GM12878 (cell line): Measurements from ENCODE around the gene ZNF496. TPM values are rescaled to one million over a fixed set of nuclear protein-coding genes. Genes with fewer than 3 reads are reported as not detected.

Experiments used
- ATAC-seq: fragments of 200-7000 bp; cut with Tn5 transposase; 3 replicates; pipeline ENCODE4 v1.9.1; 2020; ENCODE audit warnings: mild to moderate bottlenecking, moderate library complexity
- BruUV-seq: library from RNA; stranded (reverse); fragments of 400-500 nt; replicated peaks from 2 replicates; lab custom pipeline; 2021; lab: Mats Ljungman, UMichigan
- CTCF ChIA-PET: fragments of 300-600 bp; sonication (Branson Sonifier 250); formaldehyde crosslinking; extraction: SDS; loops from one replicate; lab custom pipeline; 2021; ENCODE audit warnings: inconsistent platforms; lab: Yijun Ruan, JAX
- POLR2A ChIA-PET: fragments of 350-600 bp; formaldehyde crosslinking; extraction: SDS; loops from one replicate; lab custom pipeline; 2021; ENCODE audit warnings: inconsistent platforms; lab: Charles Lee
- RAD21 ChIA-PET: fragments of 300-600 bp; sonication (Branson Sonifier 250); formaldehyde crosslinking; loops from one replicate; lab custom pipeline; 2023; ENCODE audit warnings: antibody characterized with exemption; ENCODE audit not compliant: unreplicated experiment; lab: Charles Lee
- SMC1A ChIA-PET: fragments of 300-600 bp; sonication (Branson Sonifier 250); formaldehyde crosslinking; loops from one replicate; lab custom pipeline; 2023; ENCODE audit not compliant: unreplicated experiment, uncharacterized antibody; lab: Charles Lee
- DNase-seq: peaks from one replicate; pipeline ENCODE4 v3.0.0-alpha.2; 2011; ENCODE audit warnings: low read depth, low spot score
- FAIRE-seq: peaks from 3 replicates; lab custom pipeline; 2011; peaks lifted over from hg19 to GRCh38; lab: Jason Lieb, UNC
- H2AFZ ChIP-seq: 2 replicates; pipeline ENCODE4 v1.6.0; 2011; ENCODE audit warnings: low read depth, low read length, control low read depth; ENCODE audit not compliant: control insufficient read depth
- H3K27ac ChIP-seq: 2 replicates; pipeline ENCODE4 v1.5.1; 2011; ENCODE audit warnings: control low read depth; ENCODE audit not compliant: control insufficient read depth, insufficient read depth
- H3K27me3 ChIP-seq, 2 experiments: replicated peaks in 1 of 2; 2 replicates each; pipeline versions ENCODE4 v1.6.0 to v1.6.1; 2011; ENCODE audit warnings: low read length in 1 of 2; ENCODE audit not compliant: control insufficient read depth in 2 of 2, insufficient read depth in 2 of 2
- H3K36me3 ChIP-seq, 2 experiments: 2 replicates each; pipeline ENCODE4 v1.5.1; 2011; ENCODE audit warnings: low read length in 1 of 2; ENCODE audit not compliant: control insufficient read depth in 2 of 2, insufficient read depth in 2 of 2
- H3K4me1 ChIP-seq: 2 replicates; pipeline ENCODE4 v1.6.1; 2011; ENCODE audit warnings: mild to moderate bottlenecking, low read length, moderate library complexity, mixed read lengths; ENCODE audit not compliant: control insufficient read depth, insufficient read depth
- H3K4me2 ChIP-seq: 2 replicates; pipeline ENCODE4 v1.6.0; 2011; ENCODE audit warnings: control low read depth; ENCODE audit not compliant: control insufficient read depth, insufficient read depth
- H3K4me3 ChIP-seq: fragments of 200-600 bp; sonication (generic); 2 replicates; pipeline ENCODE4 v1.5.1; 2016
- H3K79me2 ChIP-seq: 2 replicates; pipeline ENCODE4 v1.6.0; 2011; ENCODE audit warnings: low read length; ENCODE audit not compliant: control insufficient read depth, insufficient read depth
- H3K9ac ChIP-seq: 2 replicates; pipeline ENCODE4 v1.8.0; 2011; ENCODE audit warnings: low read length, control low read depth, mixed read lengths; ENCODE audit not compliant: control insufficient read depth, insufficient read depth
- H3K9me3 ChIP-seq: replicated peaks from 3 replicates; pipeline ENCODE4 v1.5.1; 2011; ENCODE audit warnings: mild to moderate bottlenecking, low read length; ENCODE audit not compliant: control insufficient read depth, insufficient read depth
- H4K20me1 ChIP-seq: 2 replicates; pipeline ENCODE4 v1.6.0; 2011; ENCODE audit not compliant: control insufficient read depth, insufficient read depth
- BRCA1 ChIP-seq: IDR thresholded peaks from 2 replicates; pipeline ENCODE4 v1.6.1; 2011; ENCODE audit warnings: low read depth, low read length, improper control_type of control experiment
- CBX3 ChIP-seq: fragments of 200-600 bp; sonication (generic); IDR thresholded peaks from 2 replicates; pipeline ENCODE4 v1.6.1; 2016; ENCODE audit warnings: low read depth, borderline replicate concordance
- CHD4 ChIP-seq: fragments of 200-600 bp; sonication (generic); IDR thresholded peaks from 2 replicates; pipeline ENCODE4 v1.6.1; 2016; ENCODE audit warnings: mild to moderate bottlenecking
- ELK1 ChIP-seq: IDR thresholded peaks from 2 replicates; pipeline ENCODE4 v1.6.1; 2012; ENCODE audit warnings: low read depth, low read length, improper control_type of control experiment
- FOS ChIP-seq: IDR thresholded peaks from 3 replicates; pipeline ENCODE4 v1.6.1; 2011; ENCODE audit warnings: borderline replicate concordance; ENCODE audit not compliant: insufficient read length; ENCODE audit errors: extremely low read depth
- KDM1A ChIP-seq: fragments of 200-600 bp; sonication (generic); IDR thresholded peaks from 2 replicates; pipeline ENCODE4 v1.6.1; 2016; ENCODE audit warnings: borderline replicate concordance
- MLLT1 ChIP-seq: fragments of 450-650 bp; IDR thresholded peaks from 2 replicates; pipeline ENCODE4 v1.6.1; 2016; ENCODE audit warnings: mild to moderate bottlenecking
- MXI1 ChIP-seq: fragments of 150-350 bp; IDR thresholded peaks from 2 replicates; pipeline ENCODE4 v1.6.1; 2011; ENCODE audit warnings: low read depth, mild to moderate bottlenecking, inconsistent platforms, low read length, improper control_type of control experiment
- RBBP5 ChIP-seq: fragments of 200-600 bp; sonication (generic); conservative IDR thresholded peaks from 2 replicates; pipeline ENCODE4 v1.6.1; 2016
- YBX1 ChIP-seq: fragments of 450-650 bp; IDR thresholded peaks from 2 replicates; pipeline ENCODE4 v1.6.1; 2016; ENCODE audit warnings: antibody characterized with exemption
- ZNF217 ChIP-seq: fragments of 450-650 bp; IDR thresholded peaks from 2 replicates; pipeline ENCODE4 v1.6.1; 2017; ENCODE audit warnings: antibody characterized with exemption, mild to moderate bottlenecking
- ZNF274 ChIP-seq: IDR thresholded peaks from one replicate; pipeline ENCODE4 v1.8.0; 2011; ENCODE audit not compliant: insufficient read length, insufficient read depth
- WGBS: methylation state at CpG from one replicate; pipeline ENCODE4 v1.1.6; 2016; ENCODE audit warnings: low lambda C conversion rate; ENCODE audit not compliant: insufficient replicate concordance, insufficient coverage; ENCODE audit errors: missing lambda C conversion rate; 5-methylcytosine and 5-hydroxymethylcytosine counted together
- in situ Hi-C: fragments of 300-500 bp; cut with MboI; formaldehyde crosslinking; loops from 9 replicates; pipeline ENCODE4 v1.14.3; 2018; ENCODE audit warnings: mixed read lengths
- intact Hi-C: fragments of 100-400 bp; cut with micrococcal nuclease; formaldehyde crosslinking; loops from one replicate; pipeline ENCODE4 v1.14.2; 2022; ENCODE audit not compliant: unreplicated experiment
- polyA plus RNA-seq, 11 experiments: library from polyadenylated mRNA; depleted of rRNA in 4 of 11; unstranded in 6 of 11; stranded (reverse) in 5 of 11; fragments of >200 nt; fragmentation: Nextera tagmentation in 4 of 11; fragmentation: Illumina TruSeq in 1 of 11; extraction: Ambion mirVana in 4 of 11; extraction: Trizol in 1 of 11; gene quantifications; 1 replicate in 1 of 11; 2 replicates in 10 of 11; pipeline versions ENCODE4 v1.2.1 to v1.2.3, GENCODE V29; 2011 to 2016; ENCODE audit warnings: inconsistent platforms in 2 of 11, missing spikeins in 2 of 11, low read depth in 1 of 11
- total RNA-seq, 4 experiments: library from RNA; depleted of rRNA in 3 of 4; stranded (reverse); fragments of >200 nt in 3 of 4; fragmentation: Illumina TruSeq in 1 of 4; extraction: Trizol in 1 of 4; gene quantifications; 2 replicates each; pipeline versions ENCODE4 v1.2.1 to v1.2.3, GENCODE V29; 2013 to 2021
- TF ChIP-seq, protein P1 (sequence below): fragments of 150-350 bp; IDR thresholded peaks from 2 replicates; pipeline ENCODE4 v1.6.1; 2014; ENCODE audit warnings: mild to moderate bottlenecking, low read depth, low read length
- TF ChIP-seq, protein P2 (sequence below): IDR thresholded peaks from 2 replicates; pipeline ENCODE4 v1.6.1; 2012; ENCODE audit warnings: low read depth, low read length, improper control_type of control experiment
- TF ChIP-seq, protein P3 (sequence below): fragments of 450-650 bp; IDR thresholded peaks from 2 replicates; pipeline ENCODE4 v1.6.1; 2016; ENCODE audit warnings: mild to moderate bottlenecking, moderate library complexity, borderline replicate concordance

The ZNF496 gene
- total and polyA plus RNA-seq, 10 of the 15 experiments (the other 5 are each of a cell fraction or from before 2014, with no cell fraction given): 1.6 to 26.4 (median 12.5) TPM

DNA sequence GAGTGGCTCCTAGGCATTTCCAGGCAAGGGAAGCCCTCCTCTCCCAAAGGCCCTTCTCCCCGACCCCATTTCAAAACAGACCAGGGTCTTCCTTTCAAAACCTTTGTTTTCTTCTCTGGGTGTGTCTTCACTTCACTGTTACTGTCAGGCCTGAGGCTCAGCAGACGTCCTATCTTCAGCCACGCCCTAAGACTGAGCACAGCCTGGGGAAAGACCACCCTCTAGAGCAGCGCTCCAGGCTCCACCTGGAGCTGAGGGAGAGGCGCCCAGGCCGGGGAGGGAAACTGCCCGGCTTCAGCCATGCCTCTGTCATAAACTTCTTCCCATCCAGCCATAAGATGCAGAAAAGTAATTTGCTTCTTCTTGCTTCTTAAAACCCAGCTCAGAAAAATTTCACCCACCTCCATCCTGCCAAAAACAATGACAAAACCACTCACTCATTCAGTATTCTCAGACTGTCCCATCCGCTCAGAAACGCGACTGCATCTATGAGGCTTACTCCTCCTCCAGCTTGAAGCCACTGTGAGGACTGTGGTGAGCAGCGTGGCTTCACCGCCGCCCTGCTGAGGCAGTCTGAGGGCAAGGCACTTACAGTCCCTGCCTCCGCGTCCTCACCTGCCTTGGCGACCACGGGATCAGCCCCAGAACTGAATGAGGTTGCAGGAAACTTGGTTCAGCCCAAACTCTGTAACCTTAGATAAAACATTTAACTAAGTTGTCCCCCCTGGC is 39.7 kb downstream of the ZNF496 start (continued):
- TF ChIP-seq, protein P1, sequence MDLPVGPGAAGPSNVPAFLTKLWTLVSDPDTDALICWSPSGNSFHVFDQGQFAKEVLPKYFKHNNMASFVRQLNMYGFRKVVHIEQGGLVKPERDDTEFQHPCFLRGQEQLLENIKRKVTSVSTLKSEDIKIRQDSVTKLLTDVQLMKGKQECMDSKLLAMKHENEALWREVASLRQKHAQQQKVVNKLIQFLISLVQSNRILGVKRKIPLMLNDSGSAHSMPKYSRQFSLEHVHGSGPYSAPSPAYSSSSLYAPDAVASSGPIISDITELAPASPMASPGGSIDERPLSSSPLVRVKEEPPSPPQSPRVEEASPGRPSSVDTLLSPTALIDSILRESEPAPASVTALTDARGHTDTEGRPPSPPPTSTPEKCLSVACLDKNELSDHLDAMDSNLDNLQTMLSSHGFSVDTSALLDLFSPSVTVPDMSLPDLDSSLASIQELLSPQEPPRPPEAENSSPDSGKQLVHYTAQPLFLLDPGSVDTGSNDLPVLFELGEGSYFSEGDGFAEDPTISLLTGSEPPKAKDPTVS: no peak
- no peak for TF ChIP-seq KDM1A
- no peak for TF ChIP-seq CHD4

GRCh38 chr1:247291161-247291560 is 40.5 kb downstream of the ZNF496 start:
- FAIRE-seq (no peak), ATAC-seq (no peak), DNase-seq (no peak)
- Histone ChIP-seq H3K4me3 (no peak overlapping the region), H3K4me2 (no peak overlapping the region), H3K9ac (no peak overlapping the region), H3K27me3 (no peaks in the 10 kb centered on the region), H3K79me2 (no peaks in the 10 kb centered on the region), H2AFZ (no peak overlapping the region), H4K20me1 (no peaks in the 10 kb centered on the region), H3K27ac (no peak overlapping the region), H3K36me3 (no peaks in the 10 kb centered on the region), H3K9me3 (no peaks in the 10 kb centered on the region; the same call in 2 of the 3 replicates), H3K4me1 (no peaks in the 10 kb centered on the region)
- ChIA-PET POLR2A (no interaction called here), SMC1A (no interaction called here), CTCF (no interaction called here), RAD21 (no interaction called here)
- in situ Hi-C loops: no loop called here
- intact Hi-C loops: no loop called here
- BruUV-seq: no TSS peak
- WGBS: 68% methylated on average over 9 of the region's 9 CpGs
- TF ChIP-seq BRCA1 (no peak), CBX3 (no peak), MXI1 (no peak), YBX1 (no peak), FOS (no peak), ZNF217 (no peak), RBBP5 (no peak), MLLT1 (no peak), ELK1 (no peak), ZNF274 (no peak)
- TF ChIP-seq, protein P2, sequence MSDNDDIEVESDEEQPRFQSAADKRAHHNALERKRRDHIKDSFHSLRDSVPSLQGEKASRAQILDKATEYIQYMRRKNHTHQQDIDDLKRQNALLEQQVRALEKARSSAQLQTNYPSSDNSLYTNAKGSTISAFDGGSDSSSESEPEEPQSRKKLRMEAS: no peak
- TF ChIP-seq, protein P3, sequence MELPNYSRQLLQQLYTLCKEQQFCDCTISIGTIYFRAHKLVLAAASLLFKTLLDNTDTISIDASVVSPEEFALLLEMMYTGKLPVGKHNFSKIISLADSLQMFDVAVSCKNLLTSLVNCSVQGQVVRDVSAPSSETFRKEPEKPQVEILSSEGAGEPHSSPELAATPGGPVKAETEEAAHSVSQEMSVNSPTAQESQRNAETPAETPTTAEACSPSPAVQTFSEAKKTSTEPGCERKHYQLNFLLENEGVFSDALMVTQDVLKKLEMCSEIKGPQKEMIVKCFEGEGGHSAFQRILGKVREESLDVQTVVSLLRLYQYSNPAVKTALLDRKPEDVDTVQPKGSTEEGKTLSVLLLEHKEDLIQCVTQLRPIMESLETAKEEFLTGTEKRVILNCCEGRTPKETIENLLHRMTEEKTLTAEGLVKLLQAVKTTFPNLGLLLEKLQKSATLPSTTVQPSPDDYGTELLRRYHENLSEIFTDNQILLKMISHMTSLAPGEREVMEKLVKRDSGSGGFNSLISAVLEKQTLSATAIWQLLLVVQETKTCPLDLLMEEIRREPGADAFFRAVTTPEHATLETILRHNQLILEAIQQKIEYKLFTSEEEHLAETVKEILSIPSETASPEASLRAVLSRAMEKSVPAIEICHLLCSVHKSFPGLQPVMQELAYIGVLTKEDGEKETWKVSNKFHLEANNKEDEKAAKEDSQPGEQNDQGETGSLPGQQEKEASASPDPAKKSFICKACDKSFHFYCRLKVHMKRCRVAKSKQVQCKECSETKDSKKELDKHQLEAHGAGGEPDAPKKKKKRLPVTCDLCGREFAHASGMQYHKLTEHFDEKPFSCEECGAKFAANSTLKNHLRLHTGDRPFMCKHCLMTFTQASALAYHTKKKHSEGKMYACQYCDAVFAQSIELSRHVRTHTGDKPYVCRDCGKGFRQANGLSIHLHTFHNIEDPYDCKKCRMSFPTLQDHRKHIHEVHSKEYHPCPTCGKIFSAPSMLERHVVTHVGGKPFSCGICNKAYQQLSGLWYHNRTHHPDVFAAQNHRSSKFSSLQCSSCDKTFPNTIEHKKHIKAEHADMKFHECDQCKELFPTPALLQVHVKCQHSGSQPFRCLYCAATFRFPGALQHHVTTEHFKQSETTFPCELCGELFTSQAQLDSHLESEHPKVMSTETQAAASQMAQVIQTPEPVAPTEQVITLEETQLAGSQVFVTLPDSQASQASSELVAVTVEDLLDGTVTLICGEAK: no peak
